Activated CD4-positive, alpha-beta T cell treated with anti-CD3 and anti-CD28 coated beads, Interleukin-2, amount 10 ng/mL, durations not matched to agents 7 days and 5 days (primary cell): ENCODE results near the gene IYD. TPM values are rescaled to one million over a fixed set of nuclear protein-coding genes. Genes with fewer than 3 reads are reported as not detected.

Experiments
- CTCF ChIA-PET: fragments of 350-600 bp; sonication (Branson Sonifier 250); formaldehyde crosslinking; loops from one replicate; lab custom pipeline; 2021; ENCODE audit warnings: antibody characterized with exemption; lab: Charles Lee
- POLR2A ChIA-PET: fragments of 350-600 bp; sonication (Branson Sonifier 250); formaldehyde crosslinking; loops from one replicate; lab custom pipeline; 2021; ENCODE audit warnings: antibody characterized with exemption; lab: Charles Lee
- DNase-seq: peaks from one replicate; pipeline ENCODE4 v3.0.0-alpha.2; 2020
- H3K27ac Mint-ChIP-seq: one replicate; pipeline ENCODE4 v1.8.0; 2021; ENCODE audit warnings: mild to moderate bottlenecking, moderate library complexity, mixed read lengths
- H3K27me3 Mint-ChIP-seq: one replicate; pipeline ENCODE4 v1.8.0; 2021; ENCODE audit warnings: mixed read lengths
- H3K36me3 Mint-ChIP-seq: one replicate; pipeline ENCODE4 v1.8.0; 2021; ENCODE audit warnings: low read depth, mixed read lengths
- H3K4me1 Mint-ChIP-seq: one replicate; pipeline ENCODE4 v1.8.0; 2021; ENCODE audit warnings: mixed read lengths
- H3K4me3 Mint-ChIP-seq: one replicate; pipeline ENCODE4 v1.8.0; 2021; ENCODE audit warnings: mild to moderate bottlenecking, moderate library complexity, mixed read lengths
- H3K9me3 Mint-ChIP-seq: one replicate; pipeline ENCODE4 v1.8.0; 2021; ENCODE audit warnings: mixed read lengths
- total RNA-seq, 2 experiments: library from RNA; stranded (reverse); gene quantifications; one replicate each; pipeline ENCODE4 v1.2.3, GENCODE V29; 2021

IYD gene
- total RNA-seq, 2 experiments from 2014 or later: not detected

- CTCF ChIA-PET: interaction anchor here (0.6 kb wide), 1 partner anchor 384 kb away, joined by 4 read pairs; no protein-coding TSS in a partner anchor
- no peaks in the 10 kb centered on the region for H3K4me1 Mint-ChIP-seq
Observed at GRCh38 chr6:150391414-150391813, 22.6 kb downstream of the IYD start.

GRCh38 chr6:150391890-150392289 is 23.1 kb downstream of the IYD start:
- POLR2A ChIA-PET: no interaction called here
- no peak for DNase-seq
- CTCF ChIA-PET: interaction anchor here (0.7 kb wide), 1 partner anchor 64 kb away, joined by 4 read pairs; no protein-coding TSS in a partner anchor
- Mint-ChIP-seq H3K36me3 (no peaks in the 10 kb centered on the region), H3K9me3 (no peaks in the 10 kb centered on the region), H3K4me1 (no peaks in the 10 kb centered on the region), H3K4me3 (no peak overlapping the region), H3K27me3 (peaks cover 13% of the 10 kb centered on the region), H3K27ac (no peak overlapping the region)

More at GRCh38 chr6:150391414-150391813, 22.6 kb downstream of the IYD start:
- H3K27me3 Mint-ChIP-seq: peaks cover 14% of the 10 kb centered on the region
- H3K36me3 Mint-ChIP-seq: no peaks in the 10 kb centered on the region
- H3K4me3 Mint-ChIP-seq: no peak overlapping the region
- POLR2A ChIA-PET: no interaction called here
- H3K27ac Mint-ChIP-seq: no peak overlapping the region
- H3K9me3 Mint-ChIP-seq: no peaks in the 10 kb centered on the region
- DNase-seq: no peak

- no peaks in the 10 kb centered on the region for H3K4me1 Mint-ChIP-seq
- no peak overlapping the region for H3K4me3 Mint-ChIP-seq
- no peaks in the 10 kb centered on the region for H3K36me3 Mint-ChIP-seq
- POLR2A ChIA-PET: no interaction called here
- H3K27ac Mint-ChIP-seq: no peak overlapping the region
- H3K27me3 Mint-ChIP-seq: peaks cover 9% of the 10 kb centered on the region
- no peak for DNase-seq
- CTCF ChIA-PET: interaction anchor here (0.7 kb wide), 1 partner anchor 64 kb away, joined by 4 read pairs; no protein-coding TSS in a partner anchor
- no peaks in the 10 kb centered on the region for H3K9me3 Mint-ChIP-seq
Observed at GRCh38 chr6:150392452-150393220, 23.8 kb downstream of the IYD start.

- CTCF ChIA-PET: interaction anchor here (0.6 to 1.4 kb wide), 2 partner anchors 308 to 313 kb away, joined by 3 to 4 read pairs; no protein-coding TSS in a partner anchor
- no peaks in the 10 kb centered on the region for H3K36me3 Mint-ChIP-seq
Observed at GRCh38 chr6:150394053-150394898, 25.5 kb downstream of the IYD start.

GRCh38 chr6:150394899-150395295 is 26.1 kb downstream of the IYD start:
- no peaks in the 10 kb centered on the region for H3K36me3 Mint-ChIP-seq
- H3K9me3 Mint-ChIP-seq: no peaks in the 10 kb centered on the region
- H3K27me3 Mint-ChIP-seq: peaks cover 7% of the 10 kb centered on the region
- H3K27ac Mint-ChIP-seq: no peak overlapping the region
- ChIA-PET CTCF (interaction anchor here (0.6 to 1.4 kb wide), 5 partner anchors 16 to 340 kb away, joined by 3 to 4 read pairs (median 3); no protein-coding TSS in a partner anchor), POLR2A (no interaction called here)
- H3K4me1 Mint-ChIP-seq: no peaks in the 10 kb centered on the region
- H3K4me3 Mint-ChIP-seq: no peak overlapping the region
- DNase-seq: no peak

More at GRCh38 chr6:150394053-150394898, 25.5 kb downstream of the IYD start:
- POLR2A ChIA-PET: no interaction called here
- no peak for DNase-seq
- Mint-ChIP-seq H3K27me3 (peaks cover 7% of the 10 kb centered on the region), H3K27ac (no peak overlapping the region), H3K4me1 (no peaks in the 10 kb centered on the region), H3K4me3 (no peak overlapping the region), H3K9me3 (no peaks in the 10 kb centered on the region)

- POLR2A ChIA-PET: no interaction called here
- CTCF ChIA-PET: interaction anchor here (0.6 to 1.4 kb wide), 6 partner anchors 15 to 341 kb away, joined by 3 to 5 read pairs (median 4); no protein-coding TSS in a partner anchor
- DNase-seq: peak; percentile 50
- no peak overlapping the region for H3K27ac Mint-ChIP-seq
- peaks cover 7% of the 10 kb centered on the region for H3K27me3 Mint-ChIP-seq
- H3K36me3 Mint-ChIP-seq: no peaks in the 10 kb centered on the region
- H3K9me3 Mint-ChIP-seq: no peaks in the 10 kb centered on the region
- no peaks in the 10 kb centered on the region for H3K4me1 Mint-ChIP-seq
- H3K4me3 Mint-ChIP-seq: no peak overlapping the region
Observed at GRCh38 chr6:150395388-150396009, 26.7 kb downstream of the IYD start.

- H3K27ac Mint-ChIP-seq: no peak overlapping the region
- no peak overlapping the region for H3K4me3 Mint-ChIP-seq
- ChIA-PET POLR2A (no interaction called here), CTCF (no interaction called here)
- DNase-seq: no peak
- peaks cover 2% of the 10 kb centered on the region for H3K27me3 Mint-ChIP-seq
- H3K4me1 Mint-ChIP-seq: no peaks in the 10 kb centered on the region
- H3K9me3 Mint-ChIP-seq: peaks cover 8% of the 10 kb centered on the region
- H3K36me3 Mint-ChIP-seq: no peaks in the 10 kb centered on the region
Observed at GRCh38 chr6:150403458-150404246, 34.8 kb downstream of the IYD start.

- Mint-ChIP-seq H3K27ac (no peak overlapping the region), H3K4me1 (no peaks in the 10 kb centered on the region), H3K4me3 (no peak overlapping the region), H3K9me3 (peaks cover 8% of the 10 kb centered on the region), H3K27me3 (peaks cover 12% of the 10 kb centered on the region), H3K36me3 (no peaks in the 10 kb centered on the region)
- POLR2A ChIA-PET: no interaction called here
- CTCF ChIA-PET: no interaction called here
- DNase-seq: no peak
Observed at GRCh38 chr6:150406948-150407347, 38.1 kb downstream of the IYD start.

GRCh38 chr6:150408842-150409241 is 40.0 kb downstream of the IYD start:
- Mint-ChIP-seq H3K9me3 (peaks cover 8% of the 10 kb centered on the region), H3K4me1 (no peaks in the 10 kb centered on the region), H3K27me3 (peaks cover 23% of the 10 kb centered on the region), H3K27ac (no peak overlapping the region), H3K4me3 (no peak overlapping the region), H3K36me3 (no peaks in the 10 kb centered on the region)
- ChIA-PET POLR2A (no interaction called here), CTCF (interaction anchor here (1.0 to 3.2 kb wide), 3 partner anchors 9 to 22 kb away, joined by 3 to 11 read pairs (median 3); no protein-coding TSS in a partner anchor)
- DNase-seq: no peak

GRCh38 chr6:150409576-150410066 is 40.8 kb downstream of the IYD start:
- DNase-seq: no peak
- POLR2A ChIA-PET: no interaction called here
- CTCF ChIA-PET: interaction anchor here (1.1 to 3.2 kb wide), 3 partner anchors 8 to 20 kb away, joined by 3 to 11 read pairs (median 3); no protein-coding TSS in a partner anchor
- no peaks in the 10 kb centered on the region for H3K4me1 Mint-ChIP-seq
- no peak overlapping the region for H3K4me3 Mint-ChIP-seq
- no peaks in the 10 kb centered on the region for H3K36me3 Mint-ChIP-seq
- H3K27me3 Mint-ChIP-seq: peaks cover 26% of the 10 kb centered on the region
- no peak overlapping the region for H3K27ac Mint-ChIP-seq
- H3K9me3 Mint-ChIP-seq: peaks cover 8% of the 10 kb centered on the region

GRCh38 chr6:150410399-150410798 is 41.6 kb downstream of the IYD start:
- ChIA-PET POLR2A (no interaction called here), CTCF (interaction anchor here (1.2 to 3.2 kb wide), 2 partner anchors 7 to 15 kb away, joined by 3 to 11 read pairs; no protein-coding TSS in a partner anchor)
- H3K27ac Mint-ChIP-seq: no peak overlapping the region
- H3K4me1 Mint-ChIP-seq: no peaks in the 10 kb centered on the region
- no peak for DNase-seq
- no peak overlapping the region for H3K4me3 Mint-ChIP-seq
- H3K36me3 Mint-ChIP-seq: no peaks in the 10 kb centered on the region
- H3K27me3 Mint-ChIP-seq: peaks cover 31% of the 10 kb centered on the region
- peaks cover 2% of the 10 kb centered on the region for H3K9me3 Mint-ChIP-seq
